Chondrocyte (in vitro differentiated cells): ENCODE measurements around the gene ITFG1. TPM values are rescaled to one million over a fixed set of nuclear protein-coding genes. Genes with fewer than 3 reads are reported as not detected.

Experiments
- DNase-seq: peaks from one replicate; pipeline ENCODE4 v3.0.0; 2021; ENCODE audit warnings: mixed read lengths, low spot score
- H3K27ac Mint-ChIP-seq: one replicate; pipeline ENCODE4 v1.8.0; 2021; ENCODE audit warnings: mild to moderate bottlenecking, moderate library complexity, mixed read lengths; ENCODE audit not compliant: unreplicated experiment
- H3K27me3 Mint-ChIP-seq: 2 replicates; pipeline ENCODE4 v1.8.0; 2021; ENCODE audit warnings: low read depth, mixed read lengths
- H3K36me3 Mint-ChIP-seq: 2 replicates; pipeline ENCODE4 v1.8.0; 2021; ENCODE audit warnings: low read depth, mixed read lengths
- H3K4me1 Mint-ChIP-seq: 2 replicates; pipeline ENCODE4 v1.8.0; 2021; ENCODE audit warnings: low read depth, mild to moderate bottlenecking, mixed read lengths
- H3K4me3 Mint-ChIP-seq: one replicate; pipeline ENCODE4 v1.8.0; 2021; ENCODE audit warnings: mild to moderate bottlenecking, moderate library complexity, mixed read lengths; ENCODE audit not compliant: unreplicated experiment
- H3K9me3 Mint-ChIP-seq: 2 replicates; pipeline ENCODE4 v1.8.0; 2021; ENCODE audit warnings: low read depth, mixed read lengths
- CTCF ChIP-seq: fragments of 200-600 bp; sonication (generic); IDR thresholded peaks from 2 replicates; pipeline ENCODE4 v1.5.0; 2021; ENCODE audit warnings: antibody characterized with exemption, mild to moderate bottlenecking, moderate library complexity
- total RNA-seq: library from RNA; stranded (reverse); gene quantifications from 3 replicates; pipeline ENCODE4 v1.2.1, GENCODE V29; 2021

ITFG1 gene
- total RNA-seq, 1 donor from 2014 or later: 71.7 TPM

DNA sequence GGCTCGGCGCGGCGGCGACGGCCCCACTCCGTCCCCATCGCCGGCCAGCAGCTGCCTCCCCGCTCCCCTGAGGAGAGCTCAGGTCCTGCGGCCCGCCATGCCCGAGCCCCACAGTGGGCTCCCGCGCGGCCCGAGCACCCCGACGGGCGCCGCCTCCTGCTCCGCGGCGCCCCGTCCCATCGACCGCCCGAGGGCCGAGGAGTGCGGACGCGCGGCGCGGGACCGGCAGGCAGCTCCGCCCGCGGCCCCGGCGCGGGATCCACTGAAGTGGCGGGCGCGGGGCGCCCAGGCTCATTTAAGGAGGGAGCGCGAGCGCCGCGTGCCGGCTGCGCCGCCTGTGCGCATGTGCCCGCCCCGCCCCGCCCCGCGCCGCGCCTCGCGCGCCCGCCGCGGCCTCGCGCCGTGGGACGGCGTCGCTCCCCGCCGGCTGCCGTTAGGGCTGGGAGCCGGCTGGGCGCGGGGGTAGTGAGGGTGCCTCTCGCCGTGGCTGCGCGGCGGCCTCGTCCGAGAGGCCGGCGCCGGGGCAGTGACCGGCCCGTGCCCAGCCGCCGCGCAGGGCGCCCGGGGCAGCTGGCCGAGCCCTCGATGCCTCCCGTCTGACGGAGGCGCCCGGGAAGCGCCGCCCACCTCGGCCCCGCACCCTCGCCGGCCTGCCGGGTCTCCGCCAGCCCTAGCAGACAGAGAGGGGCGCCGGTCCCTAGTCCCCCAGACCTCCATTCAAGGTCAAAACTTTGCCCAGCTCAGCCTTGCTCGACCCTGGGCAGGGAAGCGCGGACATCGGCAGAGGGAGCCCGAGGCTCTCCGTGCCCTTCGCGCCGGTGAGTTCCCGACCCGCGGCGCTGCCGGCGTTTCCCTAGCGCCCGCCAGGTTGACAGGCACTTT, 316.9 kb downstream of the ITFG1 start, which contains the start of gene NETO2:
Gene NETO2, minus strand, starts transcription at position 269 of the 882 bp plus-strand sequence. CDS start 333 bp downstream, outside the sequence.
- peak within 1 kb of the TSS; percentile 83 for H3K4me3 Mint-ChIP-seq
- peak; percentile 83 for TF ChIP-seq CTCF
- peaks cover 19% of the 10 kb centered on the region for H3K4me1 Mint-ChIP-seq
- no peak for DNase-seq
- H3K36me3 Mint-ChIP-seq: no peaks in the 10 kb centered on the region
- H3K9me3 Mint-ChIP-seq: no peaks in the 10 kb centered on the region
- H3K27me3 Mint-ChIP-seq: no peaks in the 10 kb centered on the region
- H3K27ac Mint-ChIP-seq: peak within 1 kb of the TSS; percentile 30

DNA sequence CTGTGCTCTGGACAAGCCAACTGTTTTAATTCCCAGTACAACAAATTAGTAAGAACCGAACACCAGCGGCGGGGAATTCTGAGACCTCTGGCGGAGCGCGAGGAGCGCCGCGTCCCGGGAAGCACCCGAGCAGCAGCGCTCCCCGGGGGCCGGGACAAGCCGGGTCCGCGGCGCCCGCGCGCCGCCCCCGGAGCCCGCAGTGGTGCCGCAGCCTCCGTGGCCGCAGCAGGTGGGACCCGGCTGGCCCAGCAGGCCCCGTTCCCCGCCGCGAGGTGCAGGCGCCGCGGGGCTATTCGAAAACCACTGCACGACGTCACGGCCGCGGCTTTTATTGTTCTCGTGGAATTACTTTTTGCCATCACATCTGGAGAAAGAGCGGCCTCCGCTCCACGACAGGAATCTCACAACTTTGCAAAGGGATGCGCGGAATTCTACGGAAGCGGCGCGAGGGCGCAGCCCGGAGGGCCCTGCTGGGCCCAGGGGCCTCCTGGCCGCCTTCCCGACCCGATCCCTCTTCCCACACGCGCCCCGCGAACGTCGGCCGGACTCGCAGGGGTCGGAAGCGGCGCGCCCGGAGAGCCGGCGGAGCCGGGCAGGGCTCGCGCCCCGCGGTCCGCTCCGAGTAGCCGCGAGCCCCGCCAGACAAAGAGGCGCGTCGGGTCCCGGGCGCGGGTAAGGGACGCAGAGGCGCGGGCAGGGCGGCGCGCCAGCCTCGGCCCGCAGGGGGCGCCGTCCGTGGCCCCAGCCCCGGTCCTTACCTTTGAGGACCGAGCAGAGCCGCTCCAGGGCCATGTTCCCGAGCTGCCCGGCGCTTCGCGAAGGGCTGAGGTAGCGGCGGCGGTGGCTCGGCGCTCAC, 317.8 kb downstream of the ITFG1 start:
- peaks cover 19% of the 10 kb centered on the region for H3K4me1 Mint-ChIP-seq
- DNase-seq: no peak
- peak; percentile 87 for TF ChIP-seq CTCF
- H3K9me3 Mint-ChIP-seq: no peaks in the 10 kb centered on the region
- H3K36me3 Mint-ChIP-seq: no peaks in the 10 kb centered on the region
- no peaks in the 10 kb centered on the region for H3K27me3 Mint-ChIP-seq
- peak overlapping the region; percentile 24 for H3K27ac Mint-ChIP-seq
- peak overlapping the region; percentile 83 for H3K4me3 Mint-ChIP-seq

GRCh38 chr16:47142486-47142820, 318.4 kb downstream of the ITFG1 start:
- H3K4me3 Mint-ChIP-seq: peak overlapping the region; percentile 83
- H3K9me3 Mint-ChIP-seq: no peaks in the 10 kb centered on the region
- peak overlapping the region; percentile 24 for H3K27ac Mint-ChIP-seq
- no peak for DNase-seq
- no peaks in the 10 kb centered on the region for H3K27me3 Mint-ChIP-seq
- H3K4me1 Mint-ChIP-seq: peaks cover 19% of the 10 kb centered on the region
- no peak for TF ChIP-seq CTCF
- H3K36me3 Mint-ChIP-seq: no peaks in the 10 kb centered on the region

- peaks cover 19% of the 10 kb centered on the region for H3K4me1 Mint-ChIP-seq
- peak; percentile 97 for TF ChIP-seq CTCF
- no peaks in the 10 kb centered on the region for H3K36me3 Mint-ChIP-seq
- no peak for DNase-seq
- H3K27ac Mint-ChIP-seq: peak overlapping the region; percentile 68
- H3K4me3 Mint-ChIP-seq: peak overlapping the region; percentile 83
- H3K27me3 Mint-ChIP-seq: no peaks in the 10 kb centered on the region
- H3K9me3 Mint-ChIP-seq: no peaks in the 10 kb centered on the region
Measured at GRCh38 chr16:47141773-47142485, 318.9 kb downstream of the ITFG1 start.

DNA sequence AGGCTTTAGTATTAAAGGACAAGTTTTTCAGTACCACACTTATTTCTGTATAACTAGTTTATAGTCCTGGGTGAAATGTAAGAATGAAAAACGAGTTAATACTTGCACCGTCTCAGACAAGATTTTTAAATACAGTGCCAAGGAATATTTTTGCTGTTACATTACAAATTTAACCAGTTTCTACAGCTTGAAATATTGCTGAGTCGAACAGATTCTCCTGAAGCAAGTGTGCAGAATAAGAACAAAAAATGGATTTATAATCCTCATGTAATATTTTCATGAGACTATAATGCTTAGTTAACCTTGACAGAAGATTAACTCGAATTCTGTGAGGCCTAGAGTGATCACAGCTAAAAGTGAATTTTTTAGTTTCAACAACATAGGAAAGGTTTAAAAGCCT, 320.2 kb downstream of the ITFG1 start:
- no peaks in the 10 kb centered on the region for H3K36me3 Mint-ChIP-seq
- H3K27me3 Mint-ChIP-seq: no peaks in the 10 kb centered on the region
- H3K27ac Mint-ChIP-seq: no peak overlapping the region
- DNase-seq: no peak
- no peak overlapping the region for H3K4me3 Mint-ChIP-seq
- no peaks in the 10 kb centered on the region for H3K9me3 Mint-ChIP-seq
- H3K4me1 Mint-ChIP-seq: peaks cover 17% of the 10 kb centered on the region
- no peak for TF ChIP-seq CTCF
